Rectal smooth muscle tissue (tissue), 1 donor: ENCODE measurements around the gene SLC43A2.

ENCODE experiments used
- H3K27ac ChIP-seq: one replicate; pipeline ENCODE4 v1.7.0; 2013; ENCODE audit warnings: low read depth, low read length, inconsistent platforms
- H3K27me3 ChIP-seq: one replicate; pipeline ENCODE4 v1.7.0; 2013; ENCODE audit warnings: low read length; ENCODE audit not compliant: control insufficient read depth, insufficient read depth
- H3K36me3 ChIP-seq: one replicate; pipeline ENCODE4 v1.7.0; 2013; ENCODE audit warnings: low read length; ENCODE audit not compliant: control insufficient read depth, insufficient read depth
- H3K4me1 ChIP-seq: one replicate; pipeline ENCODE4 v1.7.0; 2013; ENCODE audit warnings: low read length; ENCODE audit not compliant: control insufficient read depth, insufficient read depth
- H3K4me3 ChIP-seq: one replicate; pipeline ENCODE4 v1.7.0; 2013; ENCODE audit warnings: low read length
- H3K9ac ChIP-seq: one replicate; pipeline ENCODE4 v1.7.0; 2013; ENCODE audit warnings: low read length

Gene SLC43A2

DNA sequence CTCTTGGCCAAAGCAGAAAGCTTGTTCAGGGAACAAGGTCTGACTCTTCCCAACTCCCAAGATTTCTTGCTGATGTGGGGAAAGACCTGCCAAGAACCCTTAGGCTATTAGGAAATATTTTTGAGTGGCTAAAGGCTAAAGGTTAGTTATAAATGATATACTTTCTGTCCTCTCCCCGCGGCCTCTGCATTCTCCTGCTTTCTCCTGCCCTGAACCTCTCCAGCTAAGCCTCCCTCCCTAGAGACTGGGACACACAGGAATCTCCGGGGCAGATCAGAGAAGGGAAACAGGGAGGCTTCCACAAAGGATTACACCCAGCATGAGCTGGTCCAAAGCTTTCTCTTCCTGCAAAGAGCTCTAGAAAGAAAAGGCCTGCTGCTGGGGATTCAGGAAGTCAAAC lies 2.3 kb downstream of the SLC43A2 start:
- Histone ChIP-seq H3K27ac (no peak overlapping the region), H3K9ac (no peak overlapping the region), H3K4me3 (no peak overlapping the region), H3K36me3 (peaks cover 3% of the 10 kb centered on the region), H3K27me3 (no peaks in the 10 kb centered on the region), H3K4me1 (no peaks in the 10 kb centered on the region)

DNA sequence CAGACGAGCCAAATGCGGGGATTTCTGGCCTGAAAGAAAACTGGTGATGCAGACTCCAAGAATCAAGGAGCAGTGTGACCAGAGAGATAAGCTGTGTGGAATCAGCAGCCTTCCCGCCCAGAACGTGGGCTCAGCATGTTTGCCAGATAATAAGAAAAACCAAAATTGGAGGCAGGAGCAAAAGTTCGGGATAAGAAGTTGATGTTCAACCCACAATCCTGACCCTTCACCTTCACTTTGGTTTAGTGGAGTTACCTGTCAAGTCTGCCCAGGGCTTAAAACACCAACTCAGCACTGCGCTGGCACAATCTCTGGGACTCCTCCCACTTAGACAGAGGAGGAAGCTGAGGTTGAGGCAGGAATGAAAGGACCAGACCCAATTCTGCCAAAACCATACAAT lies 3.1 kb downstream of the SLC43A2 start:
- H3K27me3 ChIP-seq = no peaks in the 10 kb centered on the region
- H3K4me3 ChIP-seq = no peak overlapping the region
- no peak overlapping the region for H3K27ac ChIP-seq
- H3K9ac ChIP-seq = no peak overlapping the region
- peaks cover 3% of the 10 kb centered on the region for H3K36me3 ChIP-seq
- H3K4me1 ChIP-seq = no peaks in the 10 kb centered on the region

- Histone ChIP-seq H3K27ac (no peak overlapping the region), H3K36me3 (peaks cover 3% of the 10 kb centered on the region), H3K4me1 (no peaks in the 10 kb centered on the region), H3K27me3 (no peaks in the 10 kb centered on the region), H3K4me3 (no peak overlapping the region), H3K9ac (no peak overlapping the region)
Observed at GRCh38 chr17:1625053-1625452, 3.6 kb downstream of the SLC43A2 start.

DNA sequence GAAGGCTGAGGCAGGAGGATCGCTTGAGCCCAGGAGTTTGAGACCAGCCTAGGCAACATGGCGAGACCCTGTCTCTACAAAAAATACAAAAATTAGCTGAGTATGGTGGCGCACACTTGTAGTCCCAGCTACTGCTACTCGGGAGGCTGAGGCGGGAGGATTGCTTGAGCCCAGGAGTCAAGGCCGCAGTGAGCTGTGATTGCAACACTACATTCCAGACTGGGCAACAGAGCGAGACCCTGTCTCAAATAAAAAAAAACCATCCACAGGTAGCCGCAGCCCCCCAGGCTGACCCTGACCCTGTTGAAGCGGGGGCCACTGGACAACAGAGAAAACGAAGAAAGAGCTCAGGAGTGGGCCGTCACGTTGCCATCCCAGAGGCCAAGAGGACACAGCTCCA lies 4.0 kb downstream of the SLC43A2 start:
- H3K9ac ChIP-seq = no peak overlapping the region
- H3K4me3 ChIP-seq = no peak overlapping the region
- no peaks in the 10 kb centered on the region for H3K27me3 ChIP-seq
- H3K36me3 ChIP-seq = peaks cover 3% of the 10 kb centered on the region
- H3K4me1 ChIP-seq = no peaks in the 10 kb centered on the region
- H3K27ac ChIP-seq = no peak overlapping the region

GRCh38 chr17:1623057-1623630 lies 5.5 kb downstream of the SLC43A2 start:
- Histone ChIP-seq H3K27ac (no peak overlapping the region), H3K4me1 (no peaks in the 10 kb centered on the region), H3K36me3 (peaks cover 3% of the 10 kb centered on the region), H3K27me3 (no peaks in the 10 kb centered on the region), H3K4me3 (no peak overlapping the region), H3K9ac (no peak overlapping the region)

DNA sequence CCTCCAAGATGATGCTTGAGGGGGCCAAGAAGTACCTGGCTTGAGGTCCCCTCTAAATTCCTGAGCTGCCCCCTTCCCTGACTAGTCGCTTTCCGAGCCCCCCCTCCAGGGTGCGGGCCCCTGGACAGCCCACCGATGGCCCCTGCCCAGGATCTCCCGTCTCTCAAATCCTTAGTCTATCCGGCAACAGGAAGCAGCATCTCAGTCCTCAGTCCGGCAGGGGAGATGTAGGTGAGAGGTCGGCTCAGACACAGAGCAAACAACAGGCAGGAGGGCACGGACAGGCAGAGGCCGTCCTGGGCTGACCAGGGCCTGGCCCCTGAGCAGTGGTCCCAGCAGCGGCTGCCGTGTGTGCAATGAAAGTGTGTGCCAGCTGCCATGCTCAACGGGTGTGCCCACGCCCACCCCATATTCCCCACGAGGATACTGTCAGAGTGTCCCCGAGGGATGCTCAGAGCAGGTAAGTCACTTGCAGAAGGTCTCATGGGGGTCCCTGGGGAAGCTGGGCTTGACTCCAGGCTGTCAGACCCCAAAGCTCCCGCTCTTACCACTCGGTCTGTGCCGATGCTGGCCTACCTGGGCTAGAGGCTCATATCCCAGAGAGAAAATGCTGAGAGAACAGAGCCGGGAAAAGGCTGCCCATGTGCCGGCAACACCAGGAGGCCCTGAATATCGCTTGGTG lies 7.2 kb downstream of the SLC43A2 start:
- Histone ChIP-seq H3K4me3 (no peak overlapping the region), H3K36me3 (peaks cover 3% of the 10 kb centered on the region), H3K9ac (no peak overlapping the region)

GRCh38 chr17:1620486-1620885 lies 8.1 kb downstream of the SLC43A2 start:
- H3K27ac ChIP-seq = no peak overlapping the region
- H3K4me1 ChIP-seq = no peaks in the 10 kb centered on the region
- H3K4me3 ChIP-seq = no peak overlapping the region
- no peak overlapping the region for H3K9ac ChIP-seq
- H3K36me3 ChIP-seq = peaks cover under 1% of the 10 kb centered on the region
- no peaks in the 10 kb centered on the region for H3K27me3 ChIP-seq

More for the DNA sequence above, 7.2 kb downstream of the SLC43A2 start:
- H3K27me3 ChIP-seq = no peaks in the 10 kb centered on the region
- no peak overlapping the region for H3K27ac ChIP-seq
- no peaks in the 10 kb centered on the region for H3K4me1 ChIP-seq

DNA sequence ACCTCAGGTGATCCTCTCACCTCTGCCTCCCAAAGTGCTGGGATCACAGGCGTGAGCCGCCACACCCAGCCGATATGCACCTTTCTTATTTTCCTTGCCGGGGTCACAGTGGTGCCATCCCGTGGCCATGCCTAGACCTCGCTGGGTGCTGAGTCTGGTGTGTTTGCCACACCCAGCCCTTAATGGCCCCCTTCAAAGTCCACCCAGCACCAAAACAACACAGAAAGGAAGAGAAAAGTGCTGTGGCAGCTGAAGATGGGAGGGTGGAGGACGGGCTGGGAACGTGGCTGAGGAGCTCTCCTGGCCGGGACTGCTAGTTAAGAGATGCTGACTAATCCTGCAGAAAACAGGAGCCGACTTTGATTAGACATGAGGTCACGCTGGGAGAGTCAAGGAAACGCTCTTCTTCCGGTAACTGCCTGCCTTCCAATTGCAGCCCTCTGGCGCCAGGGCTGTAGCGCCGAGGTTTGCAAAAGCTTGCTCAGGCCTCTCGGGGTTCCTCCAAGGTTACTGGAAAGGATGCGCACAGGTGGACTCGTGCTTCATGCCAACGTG lies 10.9 kb downstream of the SLC43A2 start:
- Histone ChIP-seq H3K4me3 (no peak overlapping the region), H3K36me3 (peaks cover 2% of the 10 kb centered on the region), H3K4me1 (no peaks in the 10 kb centered on the region), H3K27me3 (no peaks in the 10 kb centered on the region), H3K9ac (no peak overlapping the region), H3K27ac (no peak overlapping the region)

DNA sequence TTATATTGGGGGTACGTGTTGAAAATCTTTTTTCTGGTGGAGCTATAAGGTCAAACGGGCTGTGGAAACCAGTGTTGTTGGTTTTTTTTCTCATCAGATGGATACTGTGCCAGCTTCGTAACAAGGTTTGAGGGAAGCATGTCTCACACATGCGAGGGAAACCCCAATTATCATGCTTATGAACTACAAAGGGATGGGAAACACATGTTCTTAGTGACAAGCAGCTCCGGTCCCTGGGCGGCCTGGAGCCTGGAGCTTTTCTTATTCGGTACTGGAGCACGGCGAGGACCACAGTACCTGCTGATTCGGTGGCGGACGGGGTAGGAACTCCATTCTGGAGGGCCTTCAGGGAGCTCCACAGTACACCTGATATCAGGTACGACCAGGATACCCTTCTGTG lies 12.5 kb downstream of the SLC43A2 start:
- H3K4me1 ChIP-seq = no peaks in the 10 kb centered on the region
- H3K36me3 ChIP-seq = peaks cover 2% of the 10 kb centered on the region
- no peaks in the 10 kb centered on the region for H3K27me3 ChIP-seq
- H3K27ac ChIP-seq = no peak overlapping the region
- H3K4me3 ChIP-seq = no peak overlapping the region
- no peak overlapping the region for H3K9ac ChIP-seq

- no peak overlapping the region for H3K9ac ChIP-seq
- H3K4me1 ChIP-seq = no peaks in the 10 kb centered on the region
- no peak overlapping the region for H3K27ac ChIP-seq
- no peak overlapping the region for H3K4me3 ChIP-seq
- no peaks in the 10 kb centered on the region for H3K27me3 ChIP-seq
- peaks cover 2% of the 10 kb centered on the region for H3K36me3 ChIP-seq
Observed at GRCh38 chr17:1612400-1612799, 16.2 kb downstream of the SLC43A2 start.

GRCh38 chr17:1611715-1612114 lies 16.9 kb downstream of the SLC43A2 start:
- H3K9ac ChIP-seq = no peak overlapping the region
- H3K27me3 ChIP-seq = no peaks in the 10 kb centered on the region
- H3K36me3 ChIP-seq = peaks cover 2% of the 10 kb centered on the region
- H3K27ac ChIP-seq = no peak overlapping the region
- no peak overlapping the region for H3K4me3 ChIP-seq
- H3K4me1 ChIP-seq = no peaks in the 10 kb centered on the region

- H3K27ac ChIP-seq = no peak overlapping the region
- H3K36me3 ChIP-seq = no peaks in the 10 kb centered on the region
- H3K4me1 ChIP-seq = no peaks in the 10 kb centered on the region
- H3K4me3 ChIP-seq = no peak overlapping the region
- no peaks in the 10 kb centered on the region for H3K27me3 ChIP-seq
- H3K9ac ChIP-seq = no peak overlapping the region
Observed at GRCh38 chr17:1608676-1609075, 20.0 kb downstream of the SLC43A2 start.

DNA sequence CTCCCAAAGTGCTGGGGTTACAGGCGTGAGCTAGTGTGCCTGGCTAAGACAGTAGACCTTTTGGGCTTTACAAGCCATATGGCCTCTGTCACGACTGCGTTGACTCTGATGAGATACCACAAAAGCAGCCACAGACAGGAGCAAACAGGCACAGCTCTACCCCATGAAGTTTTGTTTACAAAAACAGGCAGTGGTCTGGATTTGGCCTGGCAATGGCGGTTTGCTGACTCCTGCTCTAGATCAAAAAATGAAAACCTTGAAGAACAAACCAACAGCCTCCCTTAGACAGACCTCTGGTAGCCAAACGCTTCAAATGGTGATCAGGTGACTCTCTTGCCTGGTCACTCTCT lies 20.7 kb downstream of the SLC43A2 start:
- Histone ChIP-seq H3K4me3 (no peak overlapping the region), H3K27ac (peak overlapping the region; percentile 2), H3K27me3 (no peaks in the 10 kb centered on the region), H3K4me1 (no peaks in the 10 kb centered on the region), H3K9ac (no peak overlapping the region), H3K36me3 (no peaks in the 10 kb centered on the region)
